C4-2B (cell line): ENCODE measurements around the gene IFI6.

ENCODE experiments used
- ZFX ChIP-seq: fragments of 450-650 bp; IDR thresholded peaks from 2 replicates; pipeline ENCODE4 v1.6.1; 2017
- TF ChIP-seq, protein P1 (sequence below): fragments of 450-650 bp; conservative IDR thresholded peaks from 2 replicates; pipeline ENCODE4 v1.5.1; 2017; ENCODE audit warnings: mild to moderate bottlenecking

DNA sequence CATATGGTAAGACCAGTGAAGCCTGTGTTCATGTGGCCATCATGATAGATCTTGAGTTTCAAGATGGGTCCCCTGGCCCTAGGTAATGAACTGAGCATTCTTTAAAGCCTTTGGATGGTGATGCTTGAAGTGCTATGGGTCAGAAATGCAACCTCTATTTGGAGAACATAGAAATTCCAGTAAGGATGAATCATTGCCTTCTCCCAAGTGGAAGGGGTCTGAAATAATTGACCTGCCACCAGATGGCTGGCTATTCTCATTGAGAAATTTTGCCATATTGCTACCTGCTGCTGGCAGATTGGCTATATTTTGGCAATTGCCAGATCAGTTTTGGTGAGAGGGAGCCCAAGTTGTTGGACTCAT is 739 bp upstream of the IFI6 start:
- TF ChIP-seq, protein P1, sequence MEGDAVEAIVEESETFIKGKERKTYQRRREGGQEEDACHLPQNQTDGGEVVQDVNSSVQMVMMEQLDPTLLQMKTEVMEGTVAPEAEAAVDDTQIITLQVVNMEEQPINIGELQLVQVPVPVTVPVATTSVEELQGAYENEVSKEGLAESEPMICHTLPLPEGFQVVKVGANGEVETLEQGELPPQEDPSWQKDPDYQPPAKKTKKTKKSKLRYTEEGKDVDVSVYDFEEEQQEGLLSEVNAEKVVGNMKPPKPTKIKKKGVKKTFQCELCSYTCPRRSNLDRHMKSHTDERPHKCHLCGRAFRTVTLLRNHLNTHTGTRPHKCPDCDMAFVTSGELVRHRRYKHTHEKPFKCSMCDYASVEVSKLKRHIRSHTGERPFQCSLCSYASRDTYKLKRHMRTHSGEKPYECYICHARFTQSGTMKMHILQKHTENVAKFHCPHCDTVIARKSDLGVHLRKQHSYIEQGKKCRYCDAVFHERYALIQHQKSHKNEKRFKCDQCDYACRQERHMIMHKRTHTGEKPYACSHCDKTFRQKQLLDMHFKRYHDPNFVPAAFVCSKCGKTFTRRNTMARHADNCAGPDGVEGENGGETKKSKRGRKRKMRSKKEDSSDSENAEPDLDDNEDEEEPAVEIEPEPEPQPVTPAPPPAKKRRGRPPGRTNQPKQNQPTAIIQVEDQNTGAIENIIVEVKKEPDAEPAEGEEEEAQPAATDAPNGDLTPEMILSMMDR = peak; percentile 1; the same call in 1 of the 2 replicates
- TF ChIP-seq ZFX = no peak
